Stimulated activated CD4-positive, alpha-beta T cell treated with anti-CD3 and anti-CD28 coated beads, Interleukin-12 subunit alpha, Interleukin-12 subunit beta, amount 100 ng/mL, for 24 hours (primary cell): Measurements from ENCODE around the gene ENPP7.

Source experiments
- DNase-seq, 2 experiments: peaks; one replicate each; pipeline ENCODE4 v3.0.0-alpha.2; 2020; ENCODE audit warnings: low read depth in 2 of 2

ENPP7 gene

DNA sequence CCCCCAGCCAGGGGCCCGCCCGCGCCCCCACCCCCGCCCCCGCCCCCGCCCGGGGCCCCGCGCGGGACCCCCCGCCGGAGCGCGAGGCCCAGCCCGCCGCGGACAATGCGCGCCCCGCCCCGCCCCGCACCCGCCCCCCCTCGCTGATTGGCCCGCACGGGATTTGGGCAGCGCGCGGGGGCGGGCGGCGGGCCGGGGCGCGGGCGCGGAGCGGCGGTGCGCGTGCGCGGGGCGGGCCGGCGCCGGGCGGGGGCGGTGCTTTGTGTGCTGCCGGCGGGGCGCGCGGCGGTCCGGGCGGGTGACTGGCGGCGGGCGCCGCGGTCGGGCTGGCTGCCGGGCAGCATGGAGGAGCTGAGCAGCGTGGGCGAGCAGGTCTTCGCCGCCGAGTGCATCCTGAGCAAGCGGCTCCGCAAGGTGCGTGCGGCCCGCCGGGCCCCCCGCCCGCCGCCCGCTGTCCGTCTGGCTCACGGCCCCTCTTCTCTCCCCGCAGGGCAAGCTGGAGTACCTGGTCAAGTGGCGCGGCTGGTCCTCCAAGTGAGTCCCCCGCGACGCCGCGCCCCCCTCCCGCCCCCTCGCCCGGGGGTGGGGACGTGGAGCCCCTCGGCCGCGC is 47.3 kb downstream of the ENPP7 start, which contains the start of gene CBX2:
Gene CBX2, plus strand, starts transcription at position 255 of the 610 bp plus-strand sequence. Its CDS starts 88 bp downstream, at position 343.
- peak; percentile 64 to 72 for DNase-seq

DNA sequence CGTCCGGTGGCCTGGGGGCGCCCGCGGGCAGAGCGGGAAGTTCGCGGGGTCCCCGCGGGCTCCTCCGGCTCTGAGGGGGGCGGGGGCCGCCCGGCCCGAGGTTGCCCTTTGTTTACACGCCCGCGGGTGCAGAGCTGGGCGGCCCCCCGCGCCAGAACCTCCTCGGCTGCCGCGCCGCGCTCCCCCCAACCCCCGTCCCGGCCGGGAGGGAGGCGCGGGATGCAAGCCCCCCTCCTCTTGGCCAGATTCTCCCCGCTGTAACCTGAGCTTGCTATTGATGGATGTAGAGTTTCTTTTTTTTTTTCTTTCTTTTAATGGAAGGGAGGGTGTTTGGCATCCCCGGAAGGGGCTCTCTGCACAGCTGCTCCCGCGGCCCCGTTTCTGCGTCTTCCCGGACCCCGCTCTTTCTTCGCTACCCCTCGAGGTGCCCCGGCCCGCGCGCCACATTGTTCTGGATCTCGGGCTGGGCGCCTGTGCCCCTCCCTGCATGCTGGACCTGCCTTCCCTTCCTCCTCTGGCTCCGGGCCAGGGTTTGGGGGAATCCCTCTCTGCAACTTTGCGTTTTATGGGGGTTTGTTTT is 47.9 kb downstream of the ENPP7 start:
- DNase-seq, result no peak

- DNase-seq, result no peak
These were observed 48.4 kb downstream of the ENPP7 start for GRCh38 chr17:79779084-79779529.

- no peak for DNase-seq
These were observed 49.1 kb downstream of the ENPP7 start for GRCh38 chr17:79779661-79780365.

DNA sequence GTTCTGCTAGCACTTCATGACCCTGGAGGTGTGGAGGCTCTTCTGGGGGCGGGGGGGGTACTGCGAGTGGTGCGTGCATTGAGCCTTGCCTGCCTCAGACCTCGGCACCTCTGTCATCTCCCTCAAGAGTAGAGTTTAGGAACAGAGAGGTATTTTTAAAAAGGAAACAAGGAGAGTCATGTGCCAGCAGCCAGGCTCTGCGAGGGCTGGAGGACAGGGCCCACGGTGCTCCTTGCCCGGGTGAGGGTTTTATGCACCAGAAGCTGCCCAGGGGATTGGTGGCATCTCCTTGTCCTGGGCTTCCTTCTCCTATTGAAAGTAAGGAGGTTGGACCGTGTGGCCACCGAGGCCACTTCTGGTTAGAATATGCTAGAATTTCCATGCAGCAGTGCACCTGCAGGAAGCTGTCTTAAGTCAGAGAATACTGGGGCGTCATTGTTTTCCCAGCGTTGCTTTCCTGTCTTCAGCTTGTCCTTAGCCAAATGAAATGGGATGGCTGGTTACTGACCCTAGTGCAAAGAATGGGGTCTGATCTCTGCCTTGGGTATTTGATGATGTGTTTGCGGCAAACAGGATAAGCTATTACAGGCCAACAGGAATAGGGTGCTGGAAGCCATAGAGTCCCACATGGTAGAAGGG is 50.4 kb downstream of the ENPP7 start:
- no peak for DNase-seq

DNA sequence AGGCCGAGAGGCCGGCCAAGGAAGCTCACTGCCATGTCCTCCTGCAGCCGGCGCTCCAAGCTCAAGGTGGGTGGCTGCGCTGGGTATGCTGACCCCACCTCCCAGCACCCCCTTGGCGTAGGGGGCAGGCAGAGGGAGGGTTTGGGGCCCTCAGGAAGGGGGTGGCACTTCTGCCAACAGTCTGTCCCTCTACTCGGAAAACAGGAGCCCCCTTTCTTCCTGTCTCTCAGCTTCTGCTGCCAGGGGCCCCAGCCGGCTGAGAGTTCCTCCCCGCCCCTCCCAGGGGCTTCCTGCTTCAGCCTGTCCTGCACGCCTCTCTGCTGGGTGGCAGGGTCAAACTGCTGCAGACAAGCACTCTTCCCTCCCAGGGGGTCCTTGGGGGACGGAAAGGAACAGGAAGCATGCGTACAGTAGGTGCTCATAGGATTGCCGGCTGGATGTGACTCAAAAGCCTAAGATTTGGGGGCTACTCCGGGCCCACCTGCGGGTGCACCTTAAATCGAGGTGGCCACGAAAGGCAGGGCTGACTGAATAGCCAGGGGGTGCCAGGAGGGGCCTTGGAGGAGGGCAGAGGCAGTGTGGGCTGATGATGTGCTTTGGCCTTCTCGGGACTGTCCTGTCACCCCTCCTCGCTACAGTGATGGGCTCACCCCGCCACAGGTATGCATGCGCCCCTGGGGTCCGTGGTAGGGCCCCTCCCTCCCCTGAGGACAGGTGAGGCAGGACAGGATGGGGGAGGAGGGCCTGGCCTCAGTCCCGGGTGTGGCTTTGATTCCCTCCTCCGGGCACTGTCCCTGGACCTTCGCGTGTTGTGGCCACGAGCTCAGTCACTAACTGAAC is 51.2 kb downstream of the ENPP7 start:
- DNase-seq, result no peak

GRCh38 chr17:79783891-79784290 is 53.1 kb downstream of the ENPP7 start:
- no peak for DNase-seq

- DNase-seq, result no peak
These were observed 53.7 kb downstream of the ENPP7 start for GRCh38 chr17:79784353-79785016.

DNA sequence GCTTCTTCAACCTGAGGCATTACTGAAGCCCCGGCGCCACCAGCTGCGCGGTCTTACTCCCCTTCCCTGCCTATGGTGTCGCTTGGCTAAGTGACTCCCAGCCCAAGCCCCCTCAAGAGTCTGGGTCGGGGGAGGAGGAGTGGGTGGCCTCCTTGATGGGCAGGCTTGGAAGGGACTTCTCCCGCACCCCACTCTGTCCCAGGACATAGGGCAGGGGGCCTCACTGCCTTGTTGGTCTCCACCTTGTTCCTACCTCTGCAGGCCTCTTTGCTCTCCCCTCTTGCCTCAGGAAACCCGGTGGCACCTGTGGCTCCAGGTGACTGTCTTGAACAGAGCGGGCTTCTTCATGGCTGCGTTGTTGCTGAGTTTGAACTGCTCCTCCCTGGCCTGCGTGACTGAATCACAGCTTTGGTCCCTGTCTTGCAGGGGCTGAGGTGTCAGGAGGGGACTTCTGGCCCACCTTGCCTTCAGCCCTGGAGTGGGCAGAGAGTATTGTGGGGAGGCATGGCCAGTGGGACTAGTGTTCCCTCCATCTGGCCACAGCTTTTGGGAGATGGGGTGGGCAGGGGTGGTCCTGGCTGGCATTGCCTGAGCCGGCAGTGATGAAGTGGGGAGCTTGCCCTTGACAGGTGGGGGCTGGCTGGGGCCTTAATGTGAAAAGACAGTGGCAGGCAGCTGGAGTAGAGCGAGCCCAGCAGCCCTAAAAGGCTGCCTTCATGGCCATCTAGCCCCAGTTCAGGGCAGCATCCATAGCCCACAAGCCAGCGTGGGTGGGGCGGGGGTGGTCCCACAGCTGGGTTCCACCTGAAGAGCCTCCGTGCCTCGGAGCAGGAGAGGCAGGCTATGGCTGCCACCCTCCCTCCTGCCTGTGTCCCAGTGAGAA is 54.5 kb downstream of the ENPP7 start:
- no peak for DNase-seq

DNA sequence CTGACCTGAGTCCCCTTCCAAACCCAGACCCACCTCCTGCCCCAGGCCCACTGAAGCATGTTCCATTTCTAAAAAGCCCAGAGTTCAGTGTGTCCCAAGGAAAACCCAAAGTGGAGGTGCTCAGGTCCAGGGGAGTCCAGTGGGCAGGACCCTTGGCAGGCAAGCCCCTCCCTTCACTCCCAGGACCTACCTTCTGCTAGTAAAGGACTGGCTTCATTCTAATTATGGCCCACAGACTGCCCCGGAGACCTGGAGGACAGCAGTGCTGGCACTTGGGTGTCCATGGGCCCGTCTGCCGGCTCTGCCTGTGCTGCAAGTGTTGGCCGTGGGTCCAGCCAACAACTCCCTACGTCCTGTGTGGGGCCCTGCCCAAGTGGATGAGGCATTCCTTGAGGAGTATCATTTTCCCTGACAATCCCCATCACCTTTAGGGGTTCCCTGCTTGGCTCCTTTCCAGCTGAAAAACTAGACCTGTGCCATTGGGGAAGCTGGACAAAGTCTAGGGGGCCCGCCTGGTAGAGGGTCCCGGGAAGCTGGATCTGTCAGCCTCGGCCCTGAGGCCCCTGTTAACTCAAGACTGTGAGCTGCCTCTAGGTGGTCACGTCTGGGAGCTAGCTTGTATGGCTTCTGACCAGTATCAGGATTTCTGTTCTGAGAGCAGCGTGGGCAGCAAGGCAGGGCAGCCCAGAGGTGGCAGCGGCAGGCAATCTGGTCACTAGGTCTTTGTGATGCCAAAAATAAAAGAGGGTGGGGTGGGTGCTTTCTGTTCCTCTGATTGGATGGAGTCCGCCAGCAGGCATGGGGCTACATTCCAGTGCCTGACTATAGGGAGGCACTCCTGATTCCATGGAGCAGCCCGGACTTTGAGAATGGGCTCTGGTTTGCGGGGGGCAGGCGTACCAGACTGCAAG is 55.4 kb downstream of the ENPP7 start:
- no peak for DNase-seq

DNA sequence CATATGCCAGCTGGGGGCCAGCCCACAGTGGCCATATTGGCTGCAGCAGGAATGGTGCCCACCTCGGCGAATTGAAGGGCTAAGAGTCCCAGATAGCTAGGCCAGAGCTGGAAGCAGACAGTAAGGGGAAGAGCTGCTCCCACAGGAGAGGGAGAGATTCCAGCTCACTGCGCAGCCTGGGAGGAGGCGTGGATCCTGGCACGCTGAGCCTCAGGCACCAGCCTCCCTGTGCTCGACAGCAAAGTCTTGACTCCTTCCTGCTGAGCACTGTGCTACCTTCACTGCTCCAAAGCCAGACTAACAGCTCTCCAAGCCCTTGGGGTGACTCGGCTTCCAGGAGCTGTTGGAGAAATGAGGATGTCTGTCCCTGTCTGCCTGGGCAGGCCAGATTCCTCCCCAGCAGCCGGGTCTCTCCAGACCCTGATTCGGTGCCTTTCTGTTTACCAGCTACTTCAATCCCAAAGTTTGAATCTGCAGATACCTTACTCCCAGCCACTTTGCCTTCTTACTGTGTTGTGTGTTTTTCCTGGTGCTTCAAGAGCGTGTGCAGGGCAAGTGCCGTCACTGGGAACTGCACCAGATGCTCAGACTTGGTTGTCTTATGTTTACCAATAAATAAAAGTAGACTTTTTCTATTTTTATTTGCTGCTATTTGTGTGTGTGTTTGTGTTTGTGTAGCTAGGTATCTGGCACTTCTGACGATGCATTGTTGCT is 56.3 kb downstream of the ENPP7 start:
- DNase-seq, result no peak

- DNase-seq, result no peak
These were observed 57.7 kb downstream of the ENPP7 start for GRCh38 chr17:79788455-79788854.

- no peak for DNase-seq
These were observed 58.5 kb downstream of the ENPP7 start for GRCh38 chr17:79788989-79789942.

DNA sequence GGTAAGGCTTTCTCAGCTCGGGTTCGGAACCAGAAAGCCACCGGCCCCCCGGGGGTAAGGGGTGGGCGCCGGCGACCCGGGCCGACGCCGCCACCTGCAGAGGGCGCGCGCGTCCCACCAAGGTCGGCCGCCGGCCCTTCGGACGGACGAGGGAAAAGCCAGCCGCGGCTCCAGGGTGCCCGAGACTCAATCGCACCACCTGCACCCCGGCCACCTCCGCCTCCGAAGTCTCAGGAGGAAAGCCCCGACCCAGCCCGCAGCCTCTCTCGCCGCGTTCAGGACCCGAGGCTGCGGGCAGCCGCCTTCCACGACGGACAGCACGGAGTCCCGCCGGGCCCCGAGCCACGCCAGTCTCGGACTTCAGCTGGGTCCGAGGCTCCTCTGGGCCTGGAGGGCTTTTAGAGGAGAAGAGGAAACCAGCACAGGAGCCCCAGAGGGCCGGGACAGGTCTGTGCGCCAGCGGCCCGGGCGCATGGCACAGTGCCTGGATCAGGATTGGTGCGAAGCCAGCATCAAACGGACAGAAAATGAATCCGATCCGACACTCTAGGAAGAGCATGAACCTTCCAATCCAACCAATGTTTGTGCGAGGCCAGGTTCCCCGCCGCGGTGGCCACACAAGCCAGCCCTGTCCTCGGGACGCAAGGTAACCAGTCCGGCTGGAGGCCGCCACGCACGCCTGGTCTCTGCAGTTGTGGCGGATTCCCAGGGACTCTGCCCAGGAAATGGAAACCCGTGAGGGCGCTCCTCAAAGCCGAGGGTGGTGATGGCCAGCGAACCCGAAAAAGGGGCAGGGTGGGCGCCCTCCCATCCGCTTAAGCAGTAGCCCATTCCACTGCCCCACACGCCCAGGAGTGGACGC is 59.4 kb downstream of the ENPP7 start:
- no peak for DNase-seq

- DNase-seq, result no peak
These were observed 60.3 kb downstream of the ENPP7 start for GRCh38 chr17:79790805-79791734.
